K562 (cell line): ENCODE data around the gene RASGRP4. TPM values are rescaled to one million over a fixed set of nuclear protein-coding genes. Genes with fewer than 3 reads are reported as not detected.

Experiments used
- ATAC-seq: fragments of 200-7000 bp; cut with Tn5 transposase; 3 replicates; pipeline ENCODE4 v1.9.1; 2020; ENCODE audit warnings: moderate library complexity
- BruUV-seq: library from RNA; stranded (reverse); fragments of 400-500 nt; replicated peaks from 2 replicates; lab custom pipeline; 2021; lab: Mats Ljungman, UMichigan
- CTCF ChIA-PET: fragments of 300-600 bp; formaldehyde crosslinking; extraction: SDS; loops from one replicate; lab custom pipeline; 2021; ENCODE audit warnings: low intra/inter-chr PET ratio; lab: Yijun Ruan, JAX
- POLR2A ChIA-PET: fragments of 300-600, 350-650 bp; sonication (Branson Sonifier 250); formaldehyde crosslinking; extraction: SDS; loops from one replicate; lab custom pipeline; 2021; ENCODE audit warnings: antibody characterized with exemption, inconsistent platforms; lab: Yijun Ruan, JAX
- DNase-seq, 4 experiments: peaks; one replicate each; pipeline versions ENCODE4 v3.0.0 to v3.0.0-alpha.2; 2011 to 2018; ENCODE audit warnings: low spot score in 3 of 4, mixed read lengths in 3 of 4; ENCODE audit errors: extremely low read depth in 1 of 4
- FAIRE-seq: peaks from 2 replicates; lab custom pipeline; 2011; peaks lifted over from hg19 to GRCh38; lab: Jason Lieb, UNC
- H2AFZ ChIP-seq: 2 replicates; pipeline ENCODE4 v1.6.0; 2011; ENCODE audit warnings: low read depth, low read length, control low read depth, inconsistent platforms
- H3K27ac ChIP-seq: fragments of 200-600 bp; 3 replicates; pipeline ENCODE4 v1.8.0; 2011; ENCODE audit warnings: low read depth, mild to moderate bottlenecking, control low read depth, inconsistent platforms, low read length, moderate library complexity, mixed read lengths; ENCODE audit errors: extremely low read depth
- H3K27me3 ChIP-seq, 2 experiments: fragments of 300-600 bp in 1 of 2; 2 replicates in 1 of 2; 3 replicates in 1 of 2; pipeline versions ENCODE4 v1.6.0 to v1.8.0; 2011; ENCODE audit warnings: inconsistent platforms in 2 of 2, low read length in 2 of 2, mild to moderate bottlenecking in 1 of 2, mixed read lengths in 1 of 2, moderate library complexity in 1 of 2; ENCODE audit not compliant: control insufficient read depth in 2 of 2, insufficient read depth in 2 of 2
- H3K36me3 ChIP-seq: fragments of 300-600 bp; 3 replicates; pipeline ENCODE4 v1.8.0; 2011; ENCODE audit warnings: mild to moderate bottlenecking, low read length, inconsistent platforms; ENCODE audit not compliant: control insufficient read depth, insufficient read depth
- H3K4me1 ChIP-seq, 2 experiments: fragments of 200-600 bp in 1 of 2; replicated peaks in 1 of 2; 2 replicates in 1 of 2; 3 replicates in 1 of 2; pipeline versions ENCODE4 v1.5.1 to v1.8.0; 2011; ENCODE audit warnings: inconsistent platforms in 2 of 2, low read length in 2 of 2, mild to moderate bottlenecking in 1 of 2, mixed read lengths in 1 of 2, moderate library complexity in 1 of 2; ENCODE audit not compliant: control insufficient read depth in 2 of 2, insufficient read depth in 2 of 2
- H3K4me2 ChIP-seq: 2 replicates; pipeline ENCODE4 v1.6.1; 2011; ENCODE audit warnings: low read length, control low read depth, inconsistent platforms, mixed read lengths; ENCODE audit not compliant: insufficient read depth
- H3K4me3 ChIP-seq: fragments of 200-600 bp; sonication (generic), shearing (Covaris generic); 2 replicates; pipeline ENCODE4 v1.5.1; 2016; ENCODE audit warnings: control low read depth, inconsistent platforms
- H3K79me2 ChIP-seq: fragments of 200-600 bp; 3 replicates; pipeline ENCODE4 v1.8.0; 2011; ENCODE audit warnings: low read length, inconsistent platforms; ENCODE audit not compliant: control insufficient read depth, insufficient read depth
- H3K9ac ChIP-seq, 2 experiments: 2 replicates each; pipeline versions ENCODE4 v1.6.0 to v1.6.1; 2011; ENCODE audit warnings: low read depth in 2 of 2, low read length in 2 of 2, control low read depth in 1 of 2, inconsistent platforms in 1 of 2, mild to moderate bottlenecking in 1 of 2, mixed read lengths in 1 of 2; ENCODE audit not compliant: insufficient read depth in 1 of 2
- H3K9me1 ChIP-seq: one replicate; pipeline ENCODE4 v1.6.0; 2011; ENCODE audit warnings: inconsistent platforms, mild to moderate bottlenecking, low read length, moderate library complexity; ENCODE audit not compliant: control insufficient read depth, insufficient read depth
- H3K9me3 ChIP-seq: replicated peaks from 2 replicates; pipeline ENCODE4 v1.5.1; 2011; ENCODE audit warnings: low read depth, low read length, inconsistent platforms; ENCODE audit not compliant: control insufficient read depth, insufficient read depth
- H4K20me1 ChIP-seq: replicated peaks from 2 replicates; pipeline ENCODE4 v1.6.1; 2011; ENCODE audit warnings: low read length, inconsistent platforms, mixed read lengths; ENCODE audit not compliant: control insufficient read depth, insufficient read depth
- HMBOX1 ChIP-seq: sonication (generic); IDR thresholded peaks from 2 replicates; pipeline ENCODE4 v1.6.1; 2016
- ZBTB49 ChIP-seq: sonication (generic); formaldehyde crosslinking; IDR thresholded peaks from 2 replicates; pipeline ENCODE4 v1.8.0; 2022; ENCODE audit warnings: missing genetic modification reagents, mild to moderate bottlenecking, borderline replicate concordance
- ZNF121 ChIP-seq: sonication (generic); formaldehyde crosslinking; conservative IDR thresholded peaks from 2 replicates; pipeline ENCODE4 v1.8.0; 2022; ENCODE audit warnings: missing genetic modification reagents
- WGBS: fragments of 100-300 bp; shearing (Covaris generic); methylation state at CpG from one replicate; pipeline ENCODE4 v1.1.6; 2016; ENCODE audit warnings: low coverage, mixed read lengths; ENCODE audit not compliant: insufficient coverage; ENCODE audit errors: missing lambda C conversion rate; 5-methylcytosine and 5-hydroxymethylcytosine counted together
- in situ Hi-C: fragments of 300-500 bp; cut with MboI; formaldehyde crosslinking; loops from 4 replicates; pipeline ENCODE4 v1.15.0; 2018; ENCODE audit warnings: inconsistent platforms, mixed read lengths
- intact Hi-C: fragments of 100-400 bp; cut with micrococcal nuclease; formaldehyde crosslinking; loops from 2 replicates; pipeline ENCODE4 v1.14.2; 2022
- polyA plus RNA-seq, 8 experiments: library from polyadenylated mRNA; depleted of rRNA in 4 of 8; stranded (reverse) in 5 of 8; unstranded in 3 of 8; fragments of >200 nt; fragmentation: Nextera tagmentation in 2 of 8; fragmentation: Illumina TruSeq in 1 of 8; extraction: Ambion mirVana in 2 of 8; extraction: Trizol in 1 of 8; gene quantifications; 2 replicates each; pipeline versions ENCODE4 v1.2.1 to v1.2.3, GENCODE V29; 2011 to 2014; ENCODE audit warnings: inconsistent platforms in 1 of 8, missing spikeins in 1 of 8
- total RNA-seq, 7 experiments: library from RNA; depleted of rRNA in 6 of 7; stranded (reverse); fragments of >200 nt in 6 of 7; fragmentation: Illumina TruSeq in 2 of 7; extraction: Trizol in 2 of 7; gene quantifications; 2 replicates each; pipeline versions ENCODE4 v1.2.1 to v1.2.3, GENCODE V29; 2011 to 2021; ENCODE audit warnings: low replicate concordance in 1 of 7

Gene RASGRP4
- total and polyA plus RNA-seq, 9 of the 15 experiments (the other 6 are each of a cell fraction or from before 2014, with no cell fraction given) = 0.39 to 4.6 (median 3.8) TPM

- TF ChIP-seq ZNF121 (CRISPR knock-in tag) = 0 out of 2 replicates have a peak, but pooled peaks have one; percentile 14
- TF ChIP-seq HMBOX1 = no peak
- no peak for TF ChIP-seq ZBTB49 (CRISPR knock-in tag)
- TF ChIP-seq, all 486 proteins: peak for 1
- FAIRE-seq = no peak
These were observed 4.9 kb upstream of the RASGRP4 start for GRCh38 chr19:38430931-38431330.

More at GRCh38 chr19:38430931-38431330, 4.9 kb upstream of the RASGRP4 start:
- Histone ChIP-seq H3K4me2 (no peak overlapping the region), H3K9me1 (no peaks in the 10 kb centered on the region), H3K4me1 (peaks cover 31 to 32% of the 10 kb centered on the region in 2 experiments), H3K36me3 (no peaks in the 10 kb centered on the region), H3K27ac (no peak overlapping the region), H3K79me2 (0 out of 3 replicates have a peak, but pooled peaks cover 6% of the 10 kb centered on the region), H3K4me3 (no peak overlapping the region), H3K27me3 (no peaks in the 10 kb centered on the region), H3K9me3 (no peaks in the 10 kb centered on the region), H3K9ac (no peak overlapping the region), H2AFZ (no peak overlapping the region), H4K20me1 (no peaks in the 10 kb centered on the region)
- in situ Hi-C loops = no loop called here
- WGBS = 56% methylated on average over 7 of the region's 7 CpGs
- CTCF ChIA-PET = no interaction called here
- intact Hi-C loops = no loop called here
- POLR2A ChIA-PET = interaction anchor here (0.5 kb wide), 1 partner anchor 14 kb away, joined by 3 read pairs; no protein-coding TSS in a partner anchor
- BruUV-seq = no TSS peak
- ATAC-seq (no peak), DNase-seq (no peak)
